HCT116 (cell line): ENCODE measurements around the gene MCF2L2.

Experiments used
- CTCF ChIP-seq, 3 experiments: fragments of 200-600 bp in 1 of 3; sonication (generic) in 1 of 3; IDR thresholded peaks in 2 of 3; conservative IDR thresholded peaks in 1 of 3; 2 replicates each; pipeline ENCODE4 v1.5.1; 2012 to 2017; ENCODE audit warnings: low read depth in 2 of 3, low read length in 2 of 3, antibody characterized with exemption in 1 of 3, borderline replicate concordance in 1 of 3, control low read depth in 1 of 3, mild to moderate bottlenecking in 1 of 3, mixed read lengths in 1 of 3, mixed run types in 1 of 3, moderate library complexity in 1 of 3; ENCODE audit not compliant: insufficient read depth in 1 of 3
- POLR2A ChIP-seq: IDR thresholded peaks from 2 replicates; pipeline ENCODE4 v1.7.0; 2011; ENCODE audit warnings: borderline replicate concordance; ENCODE audit not compliant: insufficient read depth, insufficient read length; ENCODE audit errors: extremely low read depth
- POLR2AphosphoS5 ChIP-seq: IDR thresholded peaks from 2 replicates; pipeline ENCODE4 v1.6.1; 2011; ENCODE audit warnings: mild to moderate bottlenecking, low read depth, low read length, moderate library complexity
- RAD21 ChIP-seq: IDR thresholded peaks from 2 replicates; pipeline ENCODE4 v1.6.1; 2012; ENCODE audit warnings: low read depth, mild to moderate bottlenecking

- no peak for TF ChIP-seq POLR2A
- no peak for TF ChIP-seq CTCF (IDR thresholded peaks at IDR 0.05 in 2 of 3, conservative IDR thresholded peaks at IDR 0.05 in 1 of 3; ENCODE audit: borderline replicate concordance in 1 of 3, insufficient read depth in 1 of 3, low read depth in 2 of 3, low read length in 2 of 3)
- TF ChIP-seq RAD21: no peak
- TF ChIP-seq POLR2AphosphoS5: no peak
Measured at GRCh38 chr3:183340222-183340621, 88.2 kb downstream of the MCF2L2 start.
